ENCODE results near the gene DKK3. TPM values are rescaled to one million over a fixed set of nuclear protein-coding genes. Genes with fewer than 3 reads are reported as not detected.

DKK3 gene
- total and polyA plus RNA-seq, 2 experiments from 2014 or later: 16.8 to 31.1 TPM

DNA sequence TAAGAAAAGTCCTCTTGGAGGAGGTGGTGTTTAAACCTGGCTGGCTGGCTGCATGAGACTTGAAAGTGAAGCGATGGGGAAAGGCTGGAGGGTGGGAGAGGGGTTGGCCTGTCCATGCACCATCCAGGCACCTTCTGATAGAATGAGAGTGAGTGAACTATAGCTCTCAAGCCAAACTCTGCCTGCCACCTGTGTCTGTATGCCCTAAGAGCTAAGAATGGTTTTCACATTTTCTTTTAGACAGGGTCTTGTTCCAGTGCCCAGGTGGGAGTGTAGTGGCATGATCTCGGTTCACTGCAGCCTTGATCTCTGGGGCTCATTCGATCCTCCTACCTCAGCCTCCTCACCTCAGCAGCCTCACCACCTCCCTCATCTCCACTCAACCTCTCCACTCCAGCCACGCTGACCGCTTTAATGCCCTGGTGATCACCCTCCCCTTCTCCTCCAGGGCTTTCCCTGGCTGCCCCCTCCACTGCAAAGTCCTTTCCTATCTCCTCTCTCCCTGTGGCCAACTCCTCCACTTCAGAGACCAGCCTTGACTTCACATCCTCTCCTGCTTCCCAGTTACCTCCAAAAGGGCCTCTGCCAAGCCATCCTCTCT, 38.3 kb upstream of the DKK3 start:
- no peak overlapping the region for H3K4me3 ChIP-seq
- H4K20me1 ChIP-seq (replicated peaks; ENCODE audit: insufficient read depth): no peaks in the 10 kb centered on the region
- H3K27me3 ChIP-seq (ENCODE audit: insufficient read depth): no peaks in the 10 kb centered on the region
- no peak for DNase-seq (ENCODE audit: low spot score)
- ATAC-seq: no peak
- no peak overlapping the region for H3K27ac ChIP-seq (ENCODE audit: low read depth)
- Mint-ChIP-seq H3K27me3 (ENCODE audit: insufficient read depth, low read depth, poor library complexity) (peaks cover 3% of the 10 kb centered on the region), H3K27ac (no peak overlapping the region), H3K36me3 (ENCODE audit: low read depth) (0 out of 3 replicates have a peak, but pooled peaks cover under 1% of the 10 kb centered on the region), H3K9me3 (peaks cover under 1% of the 10 kb centered on the region; the same call in 2 of the 3 replicates), H3K4me3 (no peak overlapping the region), H3K4me1 (peaks cover 8% of the 10 kb centered on the region; the same call in 2 of the 3 replicates)
- no peak for TF ChIP-seq ZNF114 (CRISPR knock-in tag; IDR thresholded peaks at IDR 0.05)
- H2AFZ ChIP-seq: no peak overlapping the region
- H3K36me3 ChIP-seq (ENCODE audit: insufficient read depth): no peaks in the 10 kb centered on the region
- H3F3A ChIP-seq (replicated peaks; ENCODE audit: low read depth): no peaks in the 10 kb centered on the region
- 0 out of 2 replicates have a peak, but pooled peaks cover 4% of the 10 kb centered on the region for H3K4me1 ChIP-seq (ENCODE audit: insufficient read depth)
- H3K79me2 ChIP-seq (replicated peaks; ENCODE audit: insufficient read depth): no peaks in the 10 kb centered on the region
- no peaks in the 10 kb centered on the region for H3K9me2 ChIP-seq (ENCODE audit: insufficient read depth)
- H3K4me2 ChIP-seq: no peak overlapping the region

DNA sequence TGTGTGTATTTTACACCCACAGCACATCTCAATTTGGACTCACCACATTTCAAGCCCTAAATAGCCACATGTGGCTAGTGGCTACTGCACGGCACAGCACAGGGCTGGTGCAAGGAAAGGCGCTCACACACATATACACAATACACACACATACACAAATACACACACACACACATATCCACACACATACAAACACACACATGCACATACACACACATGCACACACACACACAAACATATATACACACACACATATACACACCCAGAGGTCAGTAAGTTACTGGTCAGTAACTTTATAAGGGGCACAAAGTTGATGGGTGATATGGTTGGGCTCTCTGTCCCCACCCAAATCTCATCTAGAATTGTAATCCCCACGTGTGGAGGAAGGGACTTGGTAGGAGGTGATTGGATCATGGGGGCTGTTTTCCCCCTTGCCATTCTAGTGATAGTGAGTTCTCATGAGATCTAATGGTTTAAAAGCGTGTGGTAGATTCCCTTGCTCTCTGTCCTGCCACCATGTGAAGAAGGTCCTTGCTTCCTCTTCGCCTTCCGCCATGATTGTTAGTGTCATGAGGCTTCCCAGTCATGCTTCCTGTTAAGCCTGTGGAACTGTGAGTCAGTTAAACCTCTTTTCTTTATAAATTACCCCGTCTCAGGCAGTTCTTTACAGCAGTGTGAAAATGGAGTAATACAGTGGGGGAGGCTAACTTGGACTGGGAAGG, 37.6 kb upstream of the DKK3 start:
- Mint-ChIP-seq H3K27me3 (ENCODE audit: insufficient read depth, low read depth, poor library complexity) (peaks cover 3% of the 10 kb centered on the region), H3K9me3 (peaks cover 7% of the 10 kb centered on the region), H3K4me1 (peaks cover 8% of the 10 kb centered on the region; the same call in 2 of the 3 replicates), H3K27ac (no peak overlapping the region), H3K36me3 (ENCODE audit: low read depth) (peaks cover 6% of the 10 kb centered on the region; the same call in 2 of the 3 replicates), H3K4me3 (no peak overlapping the region)
- H3K27ac ChIP-seq (ENCODE audit: low read depth): no peak overlapping the region
- H3K9me2 ChIP-seq (ENCODE audit: insufficient read depth): no peaks in the 10 kb centered on the region
- no peak overlapping the region for H3K4me3 ChIP-seq
- no peaks in the 10 kb centered on the region for H3F3A ChIP-seq (replicated peaks; ENCODE audit: low read depth)
- H3K79me2 ChIP-seq (replicated peaks; ENCODE audit: insufficient read depth): no peaks in the 10 kb centered on the region
- no peak overlapping the region for H2AFZ ChIP-seq
- H3K4me2 ChIP-seq: no peak overlapping the region
- no peak for ATAC-seq
- no peaks in the 10 kb centered on the region for H3K36me3 ChIP-seq (ENCODE audit: insufficient read depth)
- DNase-seq (ENCODE audit: low spot score): no peak
- no peaks in the 10 kb centered on the region for H3K27me3 ChIP-seq (ENCODE audit: insufficient read depth)
- 0 out of 2 replicates have a peak, but pooled peaks cover 4% of the 10 kb centered on the region for H3K4me1 ChIP-seq (ENCODE audit: insufficient read depth)
- H4K20me1 ChIP-seq (replicated peaks; ENCODE audit: insufficient read depth): no peaks in the 10 kb centered on the region
- TF ChIP-seq, protein P1, sequence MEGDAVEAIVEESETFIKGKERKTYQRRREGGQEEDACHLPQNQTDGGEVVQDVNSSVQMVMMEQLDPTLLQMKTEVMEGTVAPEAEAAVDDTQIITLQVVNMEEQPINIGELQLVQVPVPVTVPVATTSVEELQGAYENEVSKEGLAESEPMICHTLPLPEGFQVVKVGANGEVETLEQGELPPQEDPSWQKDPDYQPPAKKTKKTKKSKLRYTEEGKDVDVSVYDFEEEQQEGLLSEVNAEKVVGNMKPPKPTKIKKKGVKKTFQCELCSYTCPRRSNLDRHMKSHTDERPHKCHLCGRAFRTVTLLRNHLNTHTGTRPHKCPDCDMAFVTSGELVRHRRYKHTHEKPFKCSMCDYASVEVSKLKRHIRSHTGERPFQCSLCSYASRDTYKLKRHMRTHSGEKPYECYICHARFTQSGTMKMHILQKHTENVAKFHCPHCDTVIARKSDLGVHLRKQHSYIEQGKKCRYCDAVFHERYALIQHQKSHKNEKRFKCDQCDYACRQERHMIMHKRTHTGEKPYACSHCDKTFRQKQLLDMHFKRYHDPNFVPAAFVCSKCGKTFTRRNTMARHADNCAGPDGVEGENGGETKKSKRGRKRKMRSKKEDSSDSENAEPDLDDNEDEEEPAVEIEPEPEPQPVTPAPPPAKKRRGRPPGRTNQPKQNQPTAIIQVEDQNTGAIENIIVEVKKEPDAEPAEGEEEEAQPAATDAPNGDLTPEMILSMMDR (conservative IDR thresholded peaks at IDR 0.05; ENCODE audit: low read depth in 2 of 2): no peak
- TF ChIP-seq CREB1 (CRISPR knock-in tag; IDR thresholded peaks at IDR 0.05; ENCODE audit: low read depth) (no peak), ZNF331 (CRISPR knock-in tag; IDR thresholded peaks at IDR 0.05; ENCODE audit: low read depth) (no peak), ZNF114 (CRISPR knock-in tag; IDR thresholded peaks at IDR 0.05) (no peak), POLR2AphosphoS5 (IDR thresholded peaks at IDR 0.05; ENCODE audit: low read depth) (no peak), JUNB (IDR thresholded peaks at IDR 0.05; ENCODE audit: unreplicated experiment) (no peak), EZH2phosphoT487 (IDR thresholded peaks at IDR 0.05; ENCODE audit: unreplicated experiment) (no peak), EZH2 (IDR thresholded peaks at IDR 0.05; ENCODE audit: low read depth, unreplicated experiment) (no peak), NANOG (IDR thresholded peaks at IDR 0.05; ENCODE audit: borderline replicate concordance) (no peak), STAT1 (IDR thresholded peaks at IDR 0.05; ENCODE audit: unreplicated experiment) (no peak)
- TF ChIP-seq, protein P2, sequence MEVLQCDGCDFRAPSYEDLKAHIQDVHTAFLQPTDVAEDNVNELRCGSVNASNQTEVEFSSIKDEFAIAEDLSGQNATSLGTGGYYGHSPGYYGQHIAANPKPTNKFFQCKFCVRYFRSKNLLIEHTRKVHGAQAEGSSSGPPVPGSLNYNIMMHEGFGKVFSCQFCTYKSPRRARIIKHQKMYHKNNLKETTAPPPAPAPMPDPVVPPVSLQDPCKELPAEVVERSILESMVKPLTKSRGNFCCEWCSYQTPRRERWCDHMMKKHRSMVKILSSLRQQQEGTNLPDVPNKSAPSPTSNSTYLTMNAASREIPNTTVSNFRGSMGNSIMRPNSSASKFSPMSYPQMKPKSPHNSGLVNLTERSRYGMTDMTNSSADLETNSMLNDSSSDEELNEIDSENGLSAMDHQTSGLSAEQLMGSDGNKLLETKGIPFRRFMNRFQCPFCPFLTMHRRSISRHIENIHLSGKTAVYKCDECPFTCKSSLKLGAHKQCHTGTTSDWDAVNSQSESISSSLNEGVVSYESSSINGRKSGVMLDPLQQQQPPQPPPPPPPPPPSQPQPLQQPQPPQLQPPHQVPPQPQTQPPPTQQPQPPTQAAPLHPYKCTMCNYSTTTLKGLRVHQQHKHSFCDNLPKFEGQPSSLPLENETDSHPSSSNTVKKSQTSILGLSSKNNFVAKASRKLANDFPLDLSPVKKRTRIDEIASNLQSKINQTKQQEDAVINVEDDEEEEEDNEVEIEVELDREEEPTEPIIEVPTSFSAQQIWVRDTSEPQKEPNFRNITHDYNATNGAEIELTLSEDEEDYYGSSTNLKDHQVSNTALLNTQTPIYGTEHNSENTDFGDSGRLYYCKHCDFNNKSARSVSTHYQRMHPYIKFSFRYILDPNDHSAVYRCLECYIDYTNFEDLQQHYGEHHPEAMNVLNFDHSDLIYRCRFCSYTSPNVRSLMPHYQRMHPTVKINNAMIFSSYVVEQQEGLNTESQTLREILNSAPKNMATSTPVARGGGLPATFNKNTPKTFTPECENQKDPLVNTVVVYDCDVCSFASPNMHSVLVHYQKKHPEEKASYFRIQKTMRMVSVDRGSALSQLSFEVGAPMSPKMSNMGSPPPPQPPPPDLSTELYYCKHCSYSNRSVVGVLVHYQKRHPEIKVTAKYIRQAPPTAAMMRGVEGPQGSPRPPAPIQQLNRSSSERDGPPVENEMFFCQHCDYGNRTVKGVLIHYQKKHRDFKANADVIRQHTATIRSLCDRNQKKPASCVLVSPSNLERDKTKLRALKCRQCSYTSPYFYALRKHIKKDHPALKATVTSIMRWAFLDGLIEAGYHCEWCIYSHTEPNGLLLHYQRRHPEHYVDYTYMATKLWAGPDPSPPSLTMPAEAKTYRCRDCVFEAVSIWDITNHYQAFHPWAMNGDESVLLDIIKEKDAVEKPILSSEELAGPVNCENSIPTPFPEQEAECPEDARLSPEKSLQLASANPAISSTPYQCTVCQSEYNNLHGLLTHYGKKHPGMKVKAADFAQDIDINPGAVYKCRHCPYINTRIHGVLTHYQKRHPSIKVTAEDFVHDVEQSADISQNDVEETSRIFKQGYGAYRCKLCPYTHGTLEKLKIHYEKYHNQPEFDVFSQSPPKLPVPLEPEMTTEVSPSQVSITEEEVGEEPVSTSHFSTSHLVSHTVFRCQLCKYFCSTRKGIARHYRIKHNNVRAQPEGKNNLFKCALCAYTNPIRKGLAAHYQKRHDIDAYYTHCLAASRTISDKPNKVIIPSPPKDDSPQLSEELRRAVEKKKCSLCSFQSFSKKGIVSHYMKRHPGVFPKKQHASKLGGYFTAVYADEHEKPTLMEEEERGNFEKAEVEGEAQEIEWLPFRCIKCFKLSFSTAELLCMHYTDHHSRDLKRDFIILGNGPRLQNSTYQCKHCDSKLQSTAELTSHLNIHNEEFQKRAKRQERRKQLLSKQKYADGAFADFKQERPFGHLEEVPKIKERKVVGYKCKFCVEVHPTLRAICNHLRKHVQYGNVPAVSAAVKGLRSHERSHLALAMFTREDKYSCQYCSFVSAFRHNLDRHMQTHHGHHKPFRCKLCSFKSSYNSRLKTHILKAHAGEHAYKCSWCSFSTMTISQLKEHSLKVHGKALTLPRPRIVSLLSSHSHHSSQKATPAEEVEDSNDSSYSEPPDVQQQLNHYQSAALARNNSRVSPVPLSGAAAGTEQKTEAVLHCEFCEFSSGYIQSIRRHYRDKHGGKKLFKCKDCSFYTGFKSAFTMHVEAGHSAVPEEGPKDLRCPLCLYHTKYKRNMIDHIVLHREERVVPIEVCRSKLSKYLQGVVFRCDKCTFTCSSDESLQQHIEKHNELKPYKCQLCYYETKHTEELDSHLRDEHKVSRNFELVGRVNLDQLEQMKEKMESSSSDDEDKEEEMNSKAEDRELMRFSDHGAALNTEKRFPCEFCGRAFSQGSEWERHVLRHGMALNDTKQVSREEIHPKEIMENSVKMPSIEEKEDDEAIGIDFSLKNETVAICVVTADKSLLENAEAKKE (CRISPR knock-in tag; IDR thresholded peaks at IDR 0.05): no peak
- TF ChIP-seq, protein P3, sequence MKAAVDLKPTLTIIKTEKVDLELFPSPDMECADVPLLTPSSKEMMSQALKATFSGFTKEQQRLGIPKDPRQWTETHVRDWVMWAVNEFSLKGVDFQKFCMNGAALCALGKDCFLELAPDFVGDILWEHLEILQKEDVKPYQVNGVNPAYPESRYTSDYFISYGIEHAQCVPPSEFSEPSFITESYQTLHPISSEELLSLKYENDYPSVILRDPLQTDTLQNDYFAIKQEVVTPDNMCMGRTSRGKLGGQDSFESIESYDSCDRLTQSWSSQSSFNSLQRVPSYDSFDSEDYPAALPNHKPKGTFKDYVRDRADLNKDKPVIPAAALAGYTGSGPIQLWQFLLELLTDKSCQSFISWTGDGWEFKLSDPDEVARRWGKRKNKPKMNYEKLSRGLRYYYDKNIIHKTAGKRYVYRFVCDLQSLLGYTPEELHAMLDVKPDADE (IDR thresholded peaks at IDR 0.05): no peak
